MCF 10A (cell line): Measurements from ENCODE around the gene CELF4. TPM values are rescaled to one million over a fixed set of nuclear protein-coding genes. Genes with fewer than 3 reads are reported as not detected.

Experiments
- BruUV-seq: library from RNA; stranded (reverse); fragments of 400-500 nt; replicated peaks from 2 replicates; lab custom pipeline; 2021; lab: Mats Ljungman, UMichigan
- CTCF ChIA-PET: fragments of 300-600 bp; sonication (Branson Sonifier 250); formaldehyde crosslinking; extraction: SDS; loops from one replicate; lab custom pipeline; 2021; ENCODE audit warnings: antibody characterized with exemption, inconsistent platforms; lab: Yijun Ruan, JAX
- POLR2A ChIA-PET: fragments of 300-600, 350-650 bp; sonication (Branson Sonifier 250); formaldehyde crosslinking; extraction: SDS; loops from one replicate; lab custom pipeline; 2020; ENCODE audit warnings: antibody characterized with exemption, inconsistent platforms; lab: Yijun Ruan, JAX
- DNase-seq: peaks from one replicate; pipeline ENCODE4 v3.0.0-alpha.2; 2018; ENCODE audit not compliant: unreplicated experiment
- H3K27ac Mint-ChIP-seq: one replicate; pipeline ENCODE4 v1.8.0; 2022; ENCODE audit warnings: mild to moderate bottlenecking, low read depth, mixed read lengths; ENCODE audit not compliant: unreplicated experiment
- H3K27me3 Mint-ChIP-seq: one replicate; pipeline ENCODE4 v1.8.0; 2022; ENCODE audit warnings: mixed read lengths; ENCODE audit not compliant: insufficient read depth, unreplicated experiment
- H3K36me3 Mint-ChIP-seq: one replicate; pipeline ENCODE4 v1.8.0; 2022; ENCODE audit warnings: mild to moderate bottlenecking, moderate library complexity, mixed read lengths; ENCODE audit not compliant: insufficient read depth, unreplicated experiment
- H3K4me1 Mint-ChIP-seq: one replicate; pipeline ENCODE4 v1.8.0; 2022; ENCODE audit warnings: mixed read lengths; ENCODE audit not compliant: insufficient read depth, unreplicated experiment
- H3K4me3 Mint-ChIP-seq: one replicate; pipeline ENCODE4 v1.8.0; 2022; ENCODE audit warnings: mild to moderate bottlenecking, moderate library complexity, mixed read lengths; ENCODE audit not compliant: unreplicated experiment
- H3K9me3 Mint-ChIP-seq: one replicate; pipeline ENCODE4 v1.8.0; 2022; ENCODE audit warnings: mixed read lengths; ENCODE audit not compliant: unreplicated experiment
- CTCF ChIP-seq: fragments of 200-600 bp; IDR thresholded peaks from one replicate; pipeline ENCODE4 v1.8.0; 2022; ENCODE audit warnings: antibody characterized with exemption, mild to moderate bottlenecking; ENCODE audit not compliant: unreplicated experiment
- intact Hi-C: fragments of 100-400 bp; cut with micrococcal nuclease; formaldehyde crosslinking; loops from 2 replicates; pipeline ENCODE4 v1.14.1; 2022
- total RNA-seq: library from RNA; stranded (reverse); gene quantifications from 2 replicates; pipeline ENCODE4 v1.2.3, GENCODE V29; 2022

CELF4 gene
- total RNA-seq, 1 experiment from 2014 or later, result not detected

DNA sequence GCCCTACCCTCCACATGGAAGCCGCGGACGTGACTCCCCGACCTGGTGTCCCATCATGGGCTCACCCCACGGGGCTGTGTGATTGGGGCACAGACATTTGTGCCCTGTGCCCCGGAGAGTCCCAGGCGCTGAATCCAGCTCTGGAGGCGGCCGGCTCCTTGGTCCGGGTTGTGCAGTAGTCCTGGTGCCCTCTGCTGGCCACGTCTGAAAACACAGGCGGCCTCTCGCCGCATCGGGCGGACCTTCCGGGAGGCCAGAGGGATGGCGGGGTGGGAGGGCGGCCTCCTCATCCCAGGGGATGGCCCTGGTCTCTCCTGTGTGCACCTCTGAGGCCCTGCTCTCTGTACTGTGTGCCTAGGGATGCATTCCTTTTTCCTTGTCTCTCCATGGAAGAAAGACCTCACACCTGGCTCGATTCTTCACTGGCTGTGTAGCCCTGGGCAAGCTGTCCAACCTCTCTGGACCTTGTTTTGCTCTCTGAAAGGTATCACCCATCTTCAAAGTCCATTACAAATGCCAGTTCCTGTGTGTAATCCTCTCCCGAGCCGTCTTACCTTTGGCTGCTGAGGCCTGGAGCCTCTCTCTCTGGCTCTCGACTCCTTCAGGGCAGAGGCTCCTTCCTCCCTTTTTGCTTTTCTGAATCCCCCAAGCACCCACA lies 27.6 kb downstream of the CELF4 start:
- peak; percentile 92 for TF ChIP-seq CTCF
- Mint-ChIP-seq H3K9me3 (no peaks in the 10 kb centered on the region), H3K36me3 (no peaks in the 10 kb centered on the region), H3K27me3 (peaks cover 72% of the 10 kb centered on the region), H3K27ac (no peak overlapping the region), H3K4me3 (no peak overlapping the region), H3K4me1 (peaks cover 11% of the 10 kb centered on the region)
- BruUV-seq, result no TSS peak
- ChIA-PET POLR2A (no interaction called here), CTCF (interaction anchor here (0.6 to 8.2 kb wide), 30 partner anchors 9 to 1625 kb away, joined by 3 to 76 read pairs (median 4); no protein-coding TSS in a partner anchor)
- intact Hi-C loops, result loop anchor here (1.0 kb wide), 4 partner anchors 94 to 596 kb away; no protein-coding TSS in a partner anchor
- DNase-seq, result peak; percentile 63

- ChIA-PET CTCF (interaction anchor here (1.0 to 8.2 kb wide), 6 partner anchors 11 to 1626 kb away, joined by 3 to 76 read pairs (median 15); no protein-coding TSS in a partner anchor), POLR2A (interaction anchor here (0.7 kb wide), 1 partner anchor 21 kb away, joined by 3 read pairs; no protein-coding TSS in a partner anchor)
- Mint-ChIP-seq H3K9me3 (no peaks in the 10 kb centered on the region), H3K27me3 (peaks cover 73% of the 10 kb centered on the region), H3K36me3 (no peaks in the 10 kb centered on the region), H3K4me3 (no peak overlapping the region), H3K4me1 (peaks cover 11% of the 10 kb centered on the region), H3K27ac (no peak overlapping the region)
- BruUV-seq, result no TSS peak
- no peak for DNase-seq
- no peak for TF ChIP-seq CTCF
- intact Hi-C loops, result no loop called here
Observed at GRCh38 chr18:37536656-37537055, 28.9 kb downstream of the CELF4 start.

DNA sequence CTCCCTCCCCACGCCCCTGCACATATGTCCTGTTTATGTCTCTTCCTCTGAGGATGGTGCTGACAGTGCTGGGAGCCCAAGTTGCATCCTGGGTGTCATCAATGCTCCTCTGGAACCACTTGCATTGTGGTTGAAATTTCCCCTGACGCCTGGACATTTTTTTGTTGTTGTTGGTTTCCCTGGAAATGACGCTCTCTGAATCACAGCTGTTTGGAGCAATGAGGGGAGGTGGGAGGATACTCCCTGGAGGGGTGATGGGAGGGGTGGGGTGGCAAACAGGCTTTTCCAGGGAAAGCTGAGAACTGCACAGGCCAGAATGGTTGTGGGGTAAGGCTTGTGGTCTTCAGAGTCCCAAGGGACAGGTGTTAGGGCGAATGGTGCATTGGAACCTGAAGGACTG lies 29.6 kb downstream of the CELF4 start:
- H3K27me3 Mint-ChIP-seq, result peaks cover 73% of the 10 kb centered on the region
- H3K4me3 Mint-ChIP-seq, result no peak overlapping the region
- ChIA-PET POLR2A (no interaction called here), CTCF (interaction anchor here (0.7 to 8.2 kb wide), 4 partner anchors 51 to 594 kb away, joined by 3 to 76 read pairs (median 8); no protein-coding TSS in a partner anchor)
- H3K9me3 Mint-ChIP-seq, result no peaks in the 10 kb centered on the region
- intact Hi-C loops, result no loop called here
- TF ChIP-seq CTCF, result no peak
- DNase-seq, result no peak
- H3K4me1 Mint-ChIP-seq, result peaks cover 11% of the 10 kb centered on the region
- no peak overlapping the region for H3K27ac Mint-ChIP-seq
- no TSS peak for BruUV-seq
- H3K36me3 Mint-ChIP-seq, result no peaks in the 10 kb centered on the region

- DNase-seq, result no peak
- no peaks in the 10 kb centered on the region for H3K36me3 Mint-ChIP-seq
- H3K27ac Mint-ChIP-seq, result no peak overlapping the region
- intact Hi-C loops, result no loop called here
- H3K4me1 Mint-ChIP-seq, result peaks cover 11% of the 10 kb centered on the region
- no TSS peak for BruUV-seq
- ChIA-PET POLR2A (interaction anchor here (0.6 kb wide), 1 partner anchor 1940 kb away, joined by 3 read pairs; no protein-coding TSS in a partner anchor), CTCF (interaction anchor here (1.2 to 8.2 kb wide), 2 partner anchors 86 to 150 kb away, joined by 3 to 76 read pairs; no protein-coding TSS in a partner anchor)
- peaks cover 68% of the 10 kb centered on the region for H3K27me3 Mint-ChIP-seq
- no peaks in the 10 kb centered on the region for H3K9me3 Mint-ChIP-seq
- no peak for TF ChIP-seq CTCF
- no peak overlapping the region for H3K4me3 Mint-ChIP-seq
Observed at GRCh38 chr18:37534627-37535026, 31.0 kb downstream of the CELF4 start.
